ENCODE measurements around the gene CLTC.

CLTC gene

GRCh38 chr17:59722623-59723022 is 102.9 kb downstream of the CLTC start:
- H3K4me3 ChIP-seq (ENCODE audit: severe bottlenecking) = no peak overlapping the region
- H3K9me3 ChIP-seq (ENCODE audit: severe bottlenecking) = no peaks in the 10 kb centered on the region
- peaks cover 3% of the 10 kb centered on the region; the same call in 1 of the 2 replicates for H3K36me3 ChIP-seq (ENCODE audit: low read depth)
- no peak overlapping the region for H3K27ac ChIP-seq (ENCODE audit: poor library complexity, severe bottlenecking)
- TF ChIP-seq CTCF (IDR thresholded peaks at IDR 0.05; ENCODE audit: poor library complexity, severe bottlenecking) = no peak
- ATAC-seq (ENCODE audit: low read depth) (no peak), DNase-seq (ENCODE audit: low spot score) (no peak)
- no peaks in the 10 kb centered on the region for H3K27me3 ChIP-seq (ENCODE audit: insufficient read depth, poor library complexity, severe bottlenecking)
- peaks cover 5% of the 10 kb centered on the region for H3K4me1 ChIP-seq (ENCODE audit: insufficient read depth, poor library complexity, severe bottlenecking)

- no peak for TF ChIP-seq CTCF (IDR thresholded peaks at IDR 0.05; ENCODE audit: poor library complexity, severe bottlenecking)
- no peaks in the 10 kb centered on the region for H3K27me3 ChIP-seq (ENCODE audit: insufficient read depth, poor library complexity, severe bottlenecking)
- peaks cover 3% of the 10 kb centered on the region; the same call in 1 of the 2 replicates for H3K36me3 ChIP-seq (ENCODE audit: low read depth)
- no peak overlapping the region for H3K27ac ChIP-seq (ENCODE audit: poor library complexity, severe bottlenecking)
- ATAC-seq (ENCODE audit: low read depth) (no peak), DNase-seq (ENCODE audit: low spot score) (no peak)
- H3K4me3 ChIP-seq (ENCODE audit: severe bottlenecking) = no peak overlapping the region
- peaks cover 5% of the 10 kb centered on the region for H3K4me1 ChIP-seq (ENCODE audit: insufficient read depth, poor library complexity, severe bottlenecking)
- no peaks in the 10 kb centered on the region for H3K9me3 ChIP-seq (ENCODE audit: severe bottlenecking)
Measured at GRCh38 chr17:59723041-59723440, 103.3 kb downstream of the CLTC start.

GRCh38 chr17:59723607-59724006 is 103.9 kb downstream of the CLTC start:
- DNase-seq (ENCODE audit: low spot score) (no peak), ATAC-seq (ENCODE audit: low read depth) (no peak)
- peaks cover 3% of the 10 kb centered on the region; the same call in 1 of the 2 replicates for H3K36me3 ChIP-seq (ENCODE audit: low read depth)
- TF ChIP-seq CTCF (IDR thresholded peaks at IDR 0.05; ENCODE audit: poor library complexity, severe bottlenecking) = no peak
- H3K4me3 ChIP-seq (ENCODE audit: severe bottlenecking) = no peak overlapping the region
- H3K27me3 ChIP-seq (ENCODE audit: insufficient read depth, poor library complexity, severe bottlenecking) = no peaks in the 10 kb centered on the region
- peaks cover 8% of the 10 kb centered on the region for H3K4me1 ChIP-seq (ENCODE audit: insufficient read depth, poor library complexity, severe bottlenecking)
- H3K27ac ChIP-seq (ENCODE audit: poor library complexity, severe bottlenecking) = no peak overlapping the region
- no peaks in the 10 kb centered on the region for H3K9me3 ChIP-seq (ENCODE audit: severe bottlenecking)

- Histone ChIP-seq H3K27ac (ENCODE audit: poor library complexity, severe bottlenecking) (no peak overlapping the region), H3K4me1 (ENCODE audit: insufficient read depth, poor library complexity, severe bottlenecking) (peaks cover 11% of the 10 kb centered on the region), H3K27me3 (ENCODE audit: insufficient read depth, poor library complexity, severe bottlenecking) (no peaks in the 10 kb centered on the region), H3K4me3 (ENCODE audit: severe bottlenecking) (no peak overlapping the region), H3K9me3 (ENCODE audit: severe bottlenecking) (no peaks in the 10 kb centered on the region), H3K36me3 (ENCODE audit: low read depth) (peaks cover 17% of the 10 kb centered on the region)
- TF ChIP-seq CTCF (IDR thresholded peaks at IDR 0.05; ENCODE audit: poor library complexity, severe bottlenecking) = no peak
- no peak for DNase-seq (ENCODE audit: low spot score)
- ATAC-seq (ENCODE audit: low read depth) = no peak
Measured at GRCh38 chr17:59725691-59726090, 106.0 kb downstream of the CLTC start.

- H3K27ac ChIP-seq (ENCODE audit: poor library complexity, severe bottlenecking) = no peak overlapping the region
- no peaks in the 10 kb centered on the region for H3K9me3 ChIP-seq (ENCODE audit: severe bottlenecking)
- no peaks in the 10 kb centered on the region for H3K27me3 ChIP-seq (ENCODE audit: insufficient read depth, poor library complexity, severe bottlenecking)
- no peak overlapping the region for H3K4me3 ChIP-seq (ENCODE audit: severe bottlenecking)
- no peak for DNase-seq (ENCODE audit: low spot score)
- no peak for TF ChIP-seq CTCF (IDR thresholded peaks at IDR 0.05; ENCODE audit: poor library complexity, severe bottlenecking)
- no peak for ATAC-seq (ENCODE audit: low read depth)
- peaks cover 32% of the 10 kb centered on the region for H3K36me3 ChIP-seq (ENCODE audit: low read depth)
- peaks cover 11% of the 10 kb centered on the region for H3K4me1 ChIP-seq (ENCODE audit: insufficient read depth, poor library complexity, severe bottlenecking)
Measured at GRCh38 chr17:59727817-59728533, 108.3 kb downstream of the CLTC start.
